Pons (tissue), 1 donor: Measurements from ENCODE around the gene GEMIN4.
"Not testable (repeated sequence)": the region's sequence is repeated elsewhere in the genome, so short reads cannot be mapped to it uniquely, and the experiment has no call there.

ENCODE experiments used
- DNase-seq: peaks from one replicate; pipeline ENCODE4 v3.0.0-alpha.2; 2016; ENCODE audit warnings: low spot score

The GEMIN4 gene

GRCh38 chr17:778096-778495 is 26.0 kb upstream of the GEMIN4 start:
- no peak for DNase-seq

DNA sequence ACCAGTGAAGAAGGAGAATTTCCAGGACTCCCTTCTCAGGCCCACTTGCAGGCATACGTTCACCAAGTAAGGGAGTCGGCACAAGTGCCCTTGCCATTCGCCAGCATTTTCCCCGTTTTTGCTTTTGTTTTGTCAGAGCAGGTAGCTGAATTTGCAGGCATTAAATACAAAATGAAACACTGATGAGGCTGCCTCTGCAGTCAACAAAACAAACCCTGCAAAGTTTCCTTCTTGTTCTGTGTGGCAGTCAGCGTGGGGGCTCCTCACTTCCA is 22.2 kb upstream of the GEMIN4 start:
- no peak for DNase-seq

- no peak for DNase-seq
Observed at GRCh38 chr17:773467-774312, 21.6 kb upstream of the GEMIN4 start.

DNA sequence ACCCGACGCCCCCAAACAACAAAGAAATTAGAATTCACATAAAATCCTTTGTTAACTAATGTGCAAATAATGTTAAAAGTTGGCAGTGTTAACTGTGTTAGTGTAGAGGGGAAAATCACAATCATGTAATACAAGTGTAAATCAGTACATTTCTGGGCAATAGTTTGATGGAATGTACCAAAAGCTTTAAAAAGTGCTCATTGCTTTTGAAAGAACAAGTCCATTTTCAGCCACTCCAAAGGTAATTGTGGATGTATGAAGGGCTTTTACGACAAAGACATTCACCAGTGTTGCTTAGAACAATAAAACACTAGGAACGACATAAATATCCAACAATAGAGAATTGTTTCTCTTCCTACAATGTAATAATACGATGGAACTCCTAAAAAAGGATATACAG is 21.0 kb upstream of the GEMIN4 start:
- DNase-seq: peak; percentile 17

GRCh38 chr17:767076-767475 is 15.0 kb upstream of the GEMIN4 start:
- DNase-seq: no peak

DNA sequence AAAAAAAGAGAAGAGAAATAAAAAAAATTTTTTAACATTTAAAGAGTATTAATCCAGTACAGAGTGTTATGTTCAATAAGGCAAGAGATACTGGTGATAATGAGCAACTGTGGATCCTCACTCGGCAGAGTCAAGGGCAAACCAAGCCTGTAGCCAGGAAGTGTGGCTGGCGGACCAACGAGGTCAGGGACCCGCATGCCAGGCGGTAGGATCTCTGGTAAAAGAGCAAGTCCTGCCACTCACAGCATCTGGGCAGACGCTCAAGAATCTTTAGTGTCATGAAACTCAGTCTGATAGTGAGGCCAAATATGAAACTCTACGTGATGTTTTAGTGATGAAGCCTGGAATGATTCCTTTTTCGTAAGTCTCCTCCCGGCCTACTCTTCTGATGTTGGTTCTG is 8.3 kb upstream of the GEMIN4 start:
- DNase-seq: no peak

GRCh38 chr17:759964-760363 is 7.9 kb upstream of the GEMIN4 start:
- DNase-seq: no peak

DNA sequence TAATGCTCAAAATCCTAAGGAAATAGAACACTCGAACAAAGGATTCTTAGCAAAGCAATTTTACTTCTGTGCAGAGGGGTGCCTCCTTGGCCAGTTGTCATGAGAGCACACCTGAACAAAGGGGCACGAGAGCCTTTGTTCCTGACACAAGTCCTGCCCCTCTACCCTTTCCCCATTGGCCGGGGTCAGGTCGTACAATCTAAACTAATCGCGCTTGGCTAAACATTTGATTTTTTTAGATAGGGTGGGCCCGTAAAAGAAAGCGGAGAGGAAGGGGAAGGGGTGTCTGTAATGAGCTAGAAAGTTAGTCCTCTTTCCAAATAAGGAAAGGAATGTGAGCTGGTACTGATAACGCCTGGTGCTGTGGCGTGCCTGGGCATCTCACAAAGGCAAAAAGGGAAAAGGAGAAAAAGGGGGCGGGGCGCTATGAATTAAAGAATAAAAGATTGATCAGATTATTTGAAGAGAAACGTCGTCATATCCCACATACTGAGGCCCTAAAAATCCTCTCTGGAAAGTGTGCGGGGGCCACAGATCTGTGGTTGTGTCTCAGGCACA is 4.0 kb upstream of the GEMIN4 start:
- DNase-seq: not testable (repeated sequence)

DNA sequence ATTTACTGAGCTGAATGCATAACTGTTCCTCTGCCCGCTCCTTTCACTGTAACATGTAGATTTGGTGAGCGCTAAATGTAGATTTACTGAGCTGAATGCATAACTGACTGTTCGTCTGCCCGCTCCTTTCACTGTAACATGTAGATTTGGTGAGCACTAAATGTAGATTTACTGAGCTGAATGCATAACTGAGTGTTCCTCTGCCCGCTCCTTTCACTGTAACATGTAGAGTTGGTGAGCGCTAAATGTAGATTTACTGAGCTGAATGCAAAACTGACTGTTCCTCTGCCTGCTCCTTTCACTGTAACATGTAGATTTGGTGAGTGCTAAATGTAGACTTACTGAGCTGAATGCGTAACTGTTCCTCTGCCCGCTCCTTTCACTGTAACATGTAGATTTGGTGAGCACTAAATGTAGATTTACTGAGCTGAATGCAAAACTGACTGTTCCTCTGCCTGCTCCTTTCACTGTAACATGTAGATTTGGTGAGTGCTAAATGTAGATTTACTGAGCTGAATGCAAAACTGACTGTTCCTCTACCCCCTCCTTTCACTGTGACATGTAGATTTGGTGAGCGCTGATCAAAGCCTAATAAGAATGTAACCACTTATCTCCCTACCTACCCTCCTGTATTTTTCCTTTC is 3.4 kb upstream of the GEMIN4 start:
- not testable (repeated sequence) for DNase-seq

DNA sequence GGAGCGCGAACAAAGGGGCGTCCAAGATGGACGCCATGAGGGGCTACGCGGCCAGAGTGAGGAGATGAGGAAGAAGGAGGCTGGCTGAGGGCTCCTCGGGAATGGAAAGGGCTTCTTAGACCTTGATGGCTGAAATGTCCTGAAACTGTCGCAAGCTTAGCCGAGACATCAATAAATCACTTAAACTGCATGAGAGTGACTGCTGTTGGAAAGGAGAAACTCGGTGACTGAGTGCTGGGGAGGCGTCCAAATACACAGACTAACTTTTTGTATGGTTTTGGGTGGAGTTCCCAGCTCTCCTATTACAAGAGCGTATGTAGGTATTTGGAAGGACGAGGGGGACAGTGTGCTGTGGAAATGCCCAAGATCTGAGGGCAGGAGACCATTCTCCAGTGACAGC is 1.4 kb upstream of the GEMIN4 start:
- DNase-seq: no peak

GRCh38 chr17:752620-753219 is 656 bp upstream of the GEMIN4 start:
- DNase-seq: no peak

DNA sequence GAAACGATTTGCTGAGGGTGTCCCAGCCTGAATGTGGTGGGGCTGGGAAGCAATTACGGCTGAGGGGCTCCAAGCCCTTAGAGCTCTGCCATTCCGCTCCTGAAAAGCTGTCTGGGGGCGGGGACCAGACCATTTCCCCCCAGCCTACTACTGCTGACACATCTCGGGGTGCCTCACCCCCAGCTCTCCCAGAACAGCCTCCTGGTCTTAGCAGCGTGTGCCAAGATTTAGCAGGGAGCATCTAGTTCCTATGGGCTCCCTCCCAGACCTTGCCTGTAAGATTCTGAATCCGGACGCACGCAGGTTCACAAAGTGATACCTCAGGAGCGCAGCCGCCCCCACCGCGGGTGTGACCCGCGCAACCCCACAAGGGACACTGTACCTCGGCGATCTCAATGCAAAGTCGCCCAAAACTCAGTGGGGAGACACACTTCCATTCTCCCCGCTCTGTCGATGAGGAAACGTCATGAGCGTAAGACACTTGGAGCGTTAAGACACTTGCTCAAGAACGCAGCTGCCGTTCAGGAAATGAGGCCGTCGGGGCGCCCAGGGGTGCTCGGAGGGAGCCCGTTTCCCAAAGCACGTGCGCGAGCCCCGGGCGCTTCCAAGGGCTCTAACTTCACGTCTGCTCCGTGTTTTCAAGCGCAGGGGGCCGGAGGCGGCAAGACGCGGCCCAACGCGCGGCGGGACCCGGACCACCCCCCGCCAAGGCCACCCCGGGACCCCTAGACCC is 629 bp downstream of the GEMIN4 start:
- DNase-seq: no peak

DNA sequence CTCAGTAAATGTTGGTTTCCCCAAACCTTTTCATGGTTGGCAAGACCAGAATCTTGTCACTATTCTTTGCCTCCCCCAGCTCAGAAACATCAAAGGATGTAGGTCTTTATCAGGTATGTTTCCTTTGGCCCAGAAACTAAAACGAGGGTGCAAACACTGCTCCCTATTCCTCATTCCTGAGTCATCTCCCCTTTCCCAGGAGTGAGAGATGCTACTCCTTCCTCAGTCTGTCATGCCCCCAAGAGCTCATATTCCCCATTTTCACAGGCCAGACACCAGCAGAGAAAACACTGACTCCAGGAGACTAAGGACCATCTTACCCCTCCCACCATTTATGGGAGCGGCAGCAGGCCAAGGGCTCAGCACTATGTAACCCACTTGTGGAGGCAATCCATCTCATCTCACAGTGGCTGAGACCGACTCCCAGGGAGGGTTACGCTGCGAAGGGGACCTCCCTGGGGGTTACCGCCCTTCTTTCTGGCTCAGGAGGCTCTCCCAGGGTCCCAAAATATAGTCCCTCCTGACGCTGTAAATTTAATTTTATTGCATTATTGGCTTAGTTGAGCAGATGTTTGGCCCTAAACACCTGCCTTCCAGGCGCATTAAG is 1.5 kb downstream of the GEMIN4 start:
- no peak for DNase-seq

DNA sequence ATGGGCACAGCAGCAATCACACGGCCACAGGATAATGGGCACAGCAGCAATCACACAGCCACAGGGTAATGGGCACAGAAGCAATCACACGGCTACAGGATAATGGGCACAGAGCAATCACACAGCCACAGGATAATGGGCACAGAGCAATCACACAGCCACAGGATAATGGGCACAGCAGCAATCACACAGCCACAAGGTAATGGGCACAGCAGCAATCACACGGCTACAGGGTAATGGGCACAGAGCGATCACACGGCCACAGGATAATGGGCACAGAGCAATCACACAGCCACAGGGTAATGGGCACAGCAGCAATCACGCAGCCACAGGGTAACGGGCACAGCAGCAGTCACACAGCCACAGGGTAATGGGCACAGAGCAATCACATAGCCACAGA is 2.7 kb downstream of the GEMIN4 start:
- not testable (repeated sequence) for DNase-seq

GRCh38 chr17:748604-749003 is 3.5 kb downstream of the GEMIN4 start:
- DNase-seq: not testable (repeated sequence)

DNA sequence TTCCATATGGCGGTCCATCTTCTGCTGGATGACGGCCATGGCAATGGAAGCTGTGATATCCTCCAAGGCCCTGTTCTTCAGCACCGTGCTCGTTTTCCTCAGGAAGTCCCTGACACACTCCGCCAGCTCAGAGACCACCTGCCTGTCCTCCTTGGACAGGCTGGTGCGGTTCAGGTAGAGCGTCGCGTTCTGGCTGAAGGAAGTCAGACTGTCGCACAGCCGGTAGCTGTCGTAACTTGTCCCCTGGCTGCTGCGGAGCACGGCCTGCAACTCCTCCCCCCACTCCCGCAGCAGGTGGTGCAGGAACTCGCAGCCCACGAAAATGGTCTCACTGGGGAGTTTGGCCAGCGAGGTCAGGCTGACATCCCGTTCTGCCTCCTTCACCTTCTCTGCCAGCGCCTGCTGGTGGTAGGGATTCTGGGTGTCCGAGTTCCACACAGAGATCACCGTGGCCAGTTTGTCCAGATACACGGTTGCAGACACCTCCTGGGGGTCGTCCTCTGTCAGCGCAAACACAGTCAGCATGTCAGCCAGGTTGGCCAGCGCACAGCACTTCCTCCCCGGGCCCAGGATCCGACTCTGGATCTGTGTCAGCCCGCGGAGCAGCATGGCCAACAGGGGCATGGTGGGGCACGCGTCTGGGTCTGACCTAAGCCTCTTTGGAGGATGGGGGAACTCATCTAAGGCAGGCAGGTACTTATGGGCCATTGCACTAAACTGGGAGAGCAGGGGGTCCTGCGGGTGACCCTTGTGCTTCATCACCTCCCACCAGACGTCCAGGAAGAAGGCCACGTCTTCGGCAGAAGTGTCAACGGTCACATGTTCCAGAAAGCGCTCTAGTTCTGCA is 5.1 kb downstream of the GEMIN4 start:
- DNase-seq: no peak

GRCh38 chr17:746181-746580 is 5.9 kb downstream of the GEMIN4 start:
- DNase-seq: no peak

DNA sequence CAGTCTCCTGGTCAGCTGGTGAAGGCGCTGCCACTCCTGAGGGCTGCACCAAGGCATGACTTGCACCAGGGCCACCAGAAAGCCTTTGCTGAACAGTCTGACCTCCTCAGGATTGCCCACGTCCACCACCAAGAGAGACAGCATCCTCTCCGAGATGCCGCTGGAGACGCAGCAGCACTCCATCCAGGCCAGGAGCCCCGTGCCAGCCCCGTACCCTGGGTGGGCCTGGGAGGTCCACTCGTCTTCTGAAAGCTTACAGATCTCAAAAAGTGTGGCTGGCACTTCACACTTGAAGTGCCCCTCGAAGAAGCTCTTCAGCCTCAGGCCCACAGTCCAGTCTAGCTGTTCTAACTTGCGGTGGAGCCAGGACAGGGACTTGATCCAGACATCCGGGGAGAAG is 6.7 kb downstream of the GEMIN4 start:
- DNase-seq: no peak

DNA sequence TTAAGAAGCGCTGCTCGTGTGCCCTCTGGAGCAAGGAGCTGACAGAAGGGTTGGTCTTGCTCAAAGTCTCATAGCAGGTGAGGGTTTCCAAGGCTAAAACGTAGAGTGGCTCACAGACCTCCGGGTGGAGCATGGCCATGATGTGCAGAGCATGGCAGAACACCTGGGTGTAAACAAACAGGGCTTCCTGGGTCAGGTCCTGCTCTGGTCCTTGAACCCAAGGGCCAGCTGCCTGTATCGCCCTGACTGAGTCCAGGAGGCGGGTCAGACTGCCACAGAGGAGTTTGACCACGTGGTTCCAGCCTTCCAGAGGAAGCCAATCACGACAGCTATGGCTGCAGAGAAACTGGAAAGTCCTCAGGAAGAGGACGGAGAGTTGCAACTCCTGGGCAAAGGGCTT is 7.1 kb downstream of the GEMIN4 start:
- no peak for DNase-seq

- no peak for DNase-seq
Observed at GRCh38 chr17:743139-743538, 8.9 kb downstream of the GEMIN4 start.

GRCh38 chr17:742147-742793 is 9.8 kb downstream of the GEMIN4 start:
- no peak for DNase-seq
